HG03342 (cell line): ENCODE results near the gene PODN.

ENCODE experiments used
- ATAC-seq: cut with Tn5 transposase; IDR thresholded peaks from one replicate; pipeline ENCODE4 v1.9.1; 2021; ENCODE audit warnings: mild to moderate bottlenecking, moderate library complexity; ENCODE audit not compliant: unreplicated experiment

Gene PODN, protein sequence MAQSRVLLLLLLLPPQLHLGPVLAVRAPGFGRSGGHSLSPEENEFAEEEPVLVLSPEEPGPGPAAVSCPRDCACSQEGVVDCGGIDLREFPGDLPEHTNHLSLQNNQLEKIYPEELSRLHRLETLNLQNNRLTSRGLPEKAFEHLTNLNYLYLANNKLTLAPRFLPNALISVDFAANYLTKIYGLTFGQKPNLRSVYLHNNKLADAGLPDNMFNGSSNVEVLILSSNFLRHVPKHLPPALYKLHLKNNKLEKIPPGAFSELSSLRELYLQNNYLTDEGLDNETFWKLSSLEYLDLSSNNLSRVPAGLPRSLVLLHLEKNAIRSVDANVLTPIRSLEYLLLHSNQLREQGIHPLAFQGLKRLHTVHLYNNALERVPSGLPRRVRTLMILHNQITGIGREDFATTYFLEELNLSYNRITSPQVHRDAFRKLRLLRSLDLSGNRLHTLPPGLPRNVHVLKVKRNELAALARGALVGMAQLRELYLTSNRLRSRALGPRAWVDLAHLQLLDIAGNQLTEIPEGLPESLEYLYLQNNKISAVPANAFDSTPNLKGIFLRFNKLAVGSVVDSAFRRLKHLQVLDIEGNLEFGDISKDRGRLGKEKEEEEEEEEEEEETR

DNA sequence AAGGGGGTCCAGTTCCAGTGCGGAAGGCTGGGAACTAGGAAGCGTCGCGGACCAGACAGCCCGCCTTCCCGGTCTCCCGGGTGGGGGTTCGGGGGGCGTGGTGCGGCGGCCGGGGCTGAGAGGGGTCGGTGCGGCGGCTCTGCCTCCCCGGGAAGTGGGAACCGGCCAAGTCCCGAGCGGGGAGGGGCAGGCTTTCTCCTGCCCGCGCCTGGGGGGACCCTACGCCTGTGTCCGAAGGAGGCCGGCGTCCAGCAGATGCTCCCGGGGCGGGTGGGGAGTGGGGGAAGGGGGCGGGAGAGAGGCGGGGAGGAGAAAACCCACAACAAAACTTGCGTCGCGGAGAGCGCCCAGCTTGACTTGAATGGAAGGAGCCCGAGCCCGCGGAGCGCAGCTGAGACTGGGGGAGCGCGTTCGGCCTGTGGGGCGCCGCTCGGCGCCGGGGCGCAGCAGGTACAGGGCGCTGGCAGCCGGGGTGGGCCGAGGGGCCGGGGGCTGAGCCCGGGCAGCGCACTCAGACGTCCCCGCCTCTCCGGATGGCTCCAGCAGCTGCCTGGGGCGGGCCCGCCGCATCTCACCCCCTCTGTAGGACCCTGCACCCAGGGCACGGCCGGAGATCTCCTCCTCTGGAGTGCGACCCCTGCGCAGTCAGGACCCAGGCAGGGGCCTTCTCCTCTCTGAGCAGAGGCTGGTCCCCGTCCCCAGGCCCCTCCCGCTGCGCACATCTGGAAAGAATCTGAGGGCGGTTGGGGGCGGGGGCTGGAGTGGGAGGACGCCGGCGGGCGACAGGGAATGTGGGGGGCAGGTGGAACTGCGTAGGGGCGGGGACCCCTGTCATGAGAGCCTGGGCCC is at the start of gene PODN:
PODN (plus strand) TSS at position 355 of the 849 bp plus-strand sequence. CDS start 7,643 bp downstream, outside the sequence.
- no peak for ATAC-seq

DNA sequence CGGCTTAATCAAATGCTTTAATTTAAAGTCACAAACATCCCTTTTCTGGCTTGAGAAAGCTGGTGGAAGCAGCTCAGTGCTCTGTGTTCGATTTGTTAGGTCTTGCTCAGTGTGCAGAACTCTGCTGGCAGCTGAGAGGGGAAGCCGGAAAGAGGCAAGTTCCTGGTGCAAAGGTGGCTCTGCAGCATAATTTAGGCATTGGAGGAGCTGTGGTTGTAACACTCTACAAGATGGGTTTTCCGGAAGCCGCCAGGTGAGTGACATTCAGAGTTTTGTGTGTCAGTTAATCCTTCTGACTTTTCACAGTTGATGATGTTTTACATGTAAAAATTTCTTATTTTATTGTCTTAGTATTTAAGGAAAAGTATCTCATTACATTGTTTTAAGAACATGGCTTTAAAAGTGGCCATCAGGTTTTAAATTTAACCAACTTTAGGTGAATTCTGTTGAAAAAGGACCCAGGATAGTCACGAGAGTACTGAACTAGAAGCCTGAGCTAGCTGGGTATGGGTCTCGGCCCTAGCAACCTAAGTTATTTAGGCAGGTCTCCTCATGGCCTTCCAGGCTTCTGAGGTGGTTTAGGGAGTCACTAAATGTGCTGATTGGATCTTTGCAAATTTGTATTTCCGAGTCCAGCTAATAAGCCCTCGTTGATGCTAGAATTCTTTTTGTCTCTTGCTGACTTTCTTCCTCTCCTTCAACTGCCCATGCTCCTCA is 47.1 kb upstream of the PODN start:
- peak; percentile 93 for ATAC-seq

DNA sequence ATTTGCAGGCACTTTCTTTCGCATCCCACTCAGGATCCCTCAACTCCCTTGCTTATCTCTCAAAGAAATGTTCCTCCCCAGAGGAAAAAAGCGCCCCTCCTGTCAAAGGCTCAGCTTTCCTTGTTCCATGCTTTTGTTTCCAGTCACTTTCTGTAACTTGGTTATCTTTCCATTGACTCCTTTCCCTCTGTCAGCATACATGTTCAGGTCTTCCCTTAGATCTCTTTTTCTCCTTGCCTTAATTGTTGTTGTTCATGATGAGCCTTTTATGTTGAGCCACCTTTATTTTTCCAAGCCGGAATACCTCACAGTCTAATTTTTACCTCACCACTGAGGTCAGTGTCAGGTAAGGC is 46.5 kb upstream of the PODN start:
- ATAC-seq, result no peak

DNA sequence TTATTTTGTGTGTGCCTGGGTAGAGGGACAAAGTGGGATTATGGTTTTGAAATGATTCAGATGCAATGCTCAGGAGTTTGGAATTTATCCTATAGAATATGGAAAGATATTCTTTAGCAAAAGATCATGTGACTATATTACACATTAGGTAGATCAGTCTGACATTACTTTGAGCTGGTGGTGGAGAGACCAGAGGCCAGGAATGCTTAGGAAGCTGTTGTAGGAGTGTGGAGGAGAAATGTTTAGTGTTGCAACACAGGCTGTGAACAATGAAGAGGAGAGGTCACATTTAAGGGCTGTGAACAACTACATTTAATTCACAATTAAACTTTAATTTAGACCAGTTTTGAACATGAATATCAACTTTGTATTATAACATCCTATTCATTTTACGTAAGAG is 45.3 kb upstream of the PODN start:
- ATAC-seq, result no peak

DNA sequence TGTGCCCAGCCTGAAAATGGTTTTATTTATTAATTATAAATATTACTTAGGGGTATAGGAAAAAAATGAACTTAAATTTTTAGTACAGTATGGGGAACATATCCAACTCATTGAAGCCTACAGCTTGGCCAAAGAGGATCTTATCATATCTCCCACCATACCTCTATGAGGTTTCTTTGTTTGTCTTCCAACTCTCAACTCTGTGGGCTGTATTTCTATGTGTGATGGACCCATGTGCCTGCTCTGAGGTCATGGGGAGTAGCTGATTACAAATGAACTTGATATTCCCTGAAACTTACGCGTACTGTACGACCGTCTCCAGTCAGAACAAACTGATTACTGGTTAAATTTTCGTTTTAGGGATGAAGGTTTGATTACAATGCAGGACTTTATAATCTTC is 41.4 kb upstream of the PODN start:
- no peak for ATAC-seq

DNA sequence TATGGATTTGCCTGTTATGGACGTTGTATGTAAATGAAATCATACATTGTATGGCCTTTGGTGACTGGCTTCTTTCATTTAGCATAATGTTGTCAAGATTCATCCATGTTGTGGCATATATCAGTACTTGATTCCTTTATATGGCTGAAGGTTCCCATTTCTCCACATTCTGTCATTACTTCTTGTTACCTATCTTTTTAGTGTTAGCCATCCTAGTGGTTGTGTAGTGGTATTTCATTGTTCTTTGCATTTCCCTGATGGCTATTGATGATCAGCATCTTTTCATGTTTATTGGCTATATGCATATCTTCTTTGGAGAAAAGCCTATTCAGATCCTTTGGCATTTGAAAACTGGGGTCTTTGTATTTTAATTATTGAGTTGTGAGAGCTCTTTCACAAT is 39.8 kb upstream of the PODN start:
- no peak for ATAC-seq

DNA sequence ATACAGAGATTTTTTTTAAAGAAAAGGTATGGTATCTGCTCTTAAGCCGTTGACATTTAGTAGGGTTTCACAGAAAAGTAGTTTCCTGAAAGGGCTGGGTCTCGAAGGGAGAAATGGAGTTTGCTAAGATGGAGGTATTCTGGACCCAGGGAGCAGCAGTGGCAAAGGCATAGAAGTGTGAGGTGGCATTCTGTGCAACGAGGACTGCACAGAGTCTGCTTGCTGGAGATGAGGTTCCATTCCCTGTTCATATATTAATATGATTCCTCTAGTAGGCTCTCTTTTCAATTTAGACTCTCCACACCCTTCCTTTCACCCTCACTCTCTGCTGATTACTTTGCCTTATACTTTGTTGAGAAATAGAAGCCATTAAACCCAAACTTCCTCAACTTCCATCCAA is 38.5 kb upstream of the PODN start:
- no peak for ATAC-seq

DNA sequence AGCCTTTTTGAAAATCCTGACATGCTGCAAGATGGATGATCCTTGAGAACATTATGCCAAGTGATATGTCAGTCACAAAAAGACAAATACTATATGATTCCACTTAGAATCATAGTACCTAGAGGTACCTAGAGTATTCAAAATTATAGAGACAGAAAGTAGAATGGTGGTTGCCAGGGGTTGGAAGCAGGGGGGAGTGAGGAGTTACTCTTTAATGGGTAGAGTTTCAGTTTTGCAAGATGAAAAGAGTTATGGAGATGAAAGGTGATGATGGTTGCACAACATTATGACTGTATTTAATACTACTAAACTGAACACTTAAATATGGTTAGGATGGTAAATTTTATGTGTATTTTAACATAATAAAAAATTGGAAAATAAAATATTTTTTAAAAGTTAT is 37.9 kb upstream of the PODN start:
- ATAC-seq, result no peak

DNA sequence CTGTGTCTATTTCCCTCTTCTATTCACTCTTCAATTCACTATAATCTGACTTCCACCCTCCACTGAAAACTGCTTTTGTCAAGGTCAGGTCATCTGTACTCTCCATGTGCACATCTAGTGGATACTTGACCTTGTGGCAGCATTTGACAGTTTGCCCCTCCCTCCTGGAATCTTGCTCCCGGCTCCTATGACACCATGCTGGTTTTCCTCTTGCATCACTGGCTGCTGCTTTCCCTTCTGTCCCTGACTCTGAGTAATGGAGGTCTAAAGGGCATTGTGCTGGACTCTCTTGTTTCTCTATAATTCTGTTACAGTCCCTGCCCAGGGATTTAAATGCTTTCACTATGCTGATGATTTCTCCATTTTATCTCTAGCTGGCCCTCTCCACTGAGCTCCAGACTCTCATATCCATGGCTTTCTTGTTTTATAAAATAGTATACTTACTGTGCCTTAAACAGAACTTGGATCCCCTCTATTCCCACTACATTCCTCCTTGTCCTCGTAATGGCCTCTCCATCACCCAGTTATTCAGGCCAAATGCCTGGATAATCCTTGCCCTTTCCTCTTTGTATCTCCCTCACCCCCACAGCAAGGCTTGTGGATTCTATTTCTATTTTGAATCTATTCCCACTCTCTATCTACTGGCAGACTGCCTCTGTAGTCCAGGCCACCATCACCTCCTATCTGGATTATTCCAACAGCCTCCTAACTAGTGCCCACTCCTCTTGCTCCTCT is 36.8 kb upstream of the PODN start:
- no peak for ATAC-seq

DNA sequence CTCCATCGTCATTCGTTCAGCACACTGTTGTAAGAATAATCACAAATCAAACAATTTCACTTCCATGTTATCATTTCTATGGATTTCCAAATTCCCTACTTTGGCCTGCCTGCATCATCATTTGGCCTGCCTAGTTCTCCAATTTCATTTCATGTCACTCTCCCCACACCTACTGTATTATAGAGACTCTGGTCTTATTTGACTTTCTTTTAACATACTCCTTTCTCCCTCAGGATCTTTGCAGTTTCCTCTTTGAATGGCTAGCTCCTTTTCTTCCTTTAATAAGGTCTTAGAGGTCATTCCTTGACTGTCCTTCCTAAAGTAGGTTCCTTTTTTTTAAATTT is 36.3 kb upstream of the PODN start:
- ATAC-seq, result no peak

DNA sequence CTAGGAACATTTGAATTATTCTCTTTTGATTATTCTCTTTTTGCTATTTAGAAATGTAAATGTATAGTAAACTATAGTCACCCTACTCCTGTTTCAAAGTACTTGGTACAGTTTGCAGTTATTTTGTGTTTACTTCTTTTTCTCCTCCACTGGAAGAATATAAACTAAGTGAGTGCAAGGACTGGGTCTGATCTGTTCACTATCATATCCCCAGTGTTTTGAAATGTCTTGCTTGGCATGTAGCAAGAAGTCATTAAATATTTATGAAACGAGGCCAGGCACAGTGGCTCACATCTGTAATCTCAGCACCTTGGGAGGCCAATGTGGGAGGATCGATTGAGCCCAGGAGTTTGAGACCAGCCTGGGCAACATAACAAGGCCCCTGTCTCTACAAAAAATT is 35.8 kb upstream of the PODN start:
- no peak for ATAC-seq

DNA sequence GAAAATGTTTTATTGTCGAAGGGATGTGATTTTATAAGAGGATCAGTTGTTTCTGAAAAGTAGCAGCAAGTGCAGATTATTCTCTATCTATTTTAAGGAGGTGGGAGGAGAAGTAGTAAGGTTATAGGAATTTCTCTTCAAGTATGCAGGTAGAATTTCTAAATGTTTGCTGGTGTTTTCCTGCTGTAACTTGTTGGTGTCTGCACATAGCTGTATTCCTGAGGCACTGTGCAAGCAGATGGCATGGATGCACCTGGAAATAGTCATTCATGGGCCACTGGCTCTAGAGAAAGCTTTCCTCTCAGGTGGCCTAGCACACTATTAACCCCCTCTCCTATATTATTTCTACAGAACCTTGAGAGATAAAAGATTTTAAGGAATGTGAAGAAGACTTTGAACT is 30.3 kb upstream of the PODN start:
- no peak for ATAC-seq

DNA sequence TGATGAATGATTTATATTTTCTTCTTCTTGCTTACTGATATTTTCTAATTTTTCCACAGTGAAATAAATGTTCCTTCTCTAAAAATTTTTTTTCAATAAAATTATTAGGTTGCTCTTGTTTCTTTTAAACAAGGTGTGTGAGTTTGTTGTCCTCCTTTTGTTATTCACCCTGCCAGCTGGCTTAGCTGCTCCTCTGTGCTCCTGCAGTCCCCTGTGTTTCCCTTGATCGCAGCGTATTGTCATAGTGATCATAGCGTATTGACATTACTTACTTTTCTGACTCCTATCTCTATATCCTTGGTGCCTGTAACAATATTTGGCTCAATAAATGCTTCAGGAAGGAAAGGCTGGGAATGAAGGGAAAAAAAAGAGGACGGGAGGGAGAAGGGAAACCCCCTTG is 24.9 kb upstream of the PODN start:
- no peak for ATAC-seq

DNA sequence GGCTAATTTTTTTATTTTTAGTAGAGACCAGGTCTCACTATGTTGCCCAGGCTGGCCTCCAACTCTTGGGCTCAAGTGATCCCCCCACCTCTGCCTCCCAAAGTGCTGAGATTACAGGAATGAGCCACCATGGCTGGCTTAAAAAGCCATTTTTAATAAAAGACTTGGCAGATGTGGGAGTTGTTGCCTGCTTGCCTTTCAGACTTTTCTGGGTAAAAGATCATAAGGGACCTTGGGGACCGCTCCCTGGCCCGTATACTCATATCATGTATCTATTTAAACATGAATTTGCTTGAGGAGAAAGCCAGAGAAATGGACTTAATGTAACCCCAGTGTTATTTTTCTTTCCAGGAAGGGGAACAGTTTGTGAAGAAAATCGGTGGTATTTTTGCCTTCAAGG is 23.4 kb upstream of the PODN start:
- ATAC-seq, result no peak

DNA sequence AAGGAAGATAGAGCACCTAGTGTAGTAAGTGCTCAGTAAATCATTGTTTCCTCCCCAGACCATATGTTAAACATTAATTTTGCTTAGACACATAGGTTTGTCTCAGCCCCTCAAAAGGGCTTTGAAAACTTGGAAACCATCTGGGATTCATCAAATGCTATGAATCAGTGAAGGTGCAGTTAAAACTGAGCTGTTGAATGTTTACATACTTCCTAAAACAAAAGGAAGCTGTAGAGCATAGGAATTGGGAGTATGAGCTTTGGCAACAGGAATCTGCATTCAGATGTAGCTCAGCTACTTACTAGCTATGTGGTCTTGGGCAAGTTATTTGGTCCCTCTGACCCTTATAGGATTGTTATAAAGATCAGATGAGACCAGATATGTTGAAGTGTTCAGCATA is 18.7 kb upstream of the PODN start:
- ATAC-seq, result no peak

DNA sequence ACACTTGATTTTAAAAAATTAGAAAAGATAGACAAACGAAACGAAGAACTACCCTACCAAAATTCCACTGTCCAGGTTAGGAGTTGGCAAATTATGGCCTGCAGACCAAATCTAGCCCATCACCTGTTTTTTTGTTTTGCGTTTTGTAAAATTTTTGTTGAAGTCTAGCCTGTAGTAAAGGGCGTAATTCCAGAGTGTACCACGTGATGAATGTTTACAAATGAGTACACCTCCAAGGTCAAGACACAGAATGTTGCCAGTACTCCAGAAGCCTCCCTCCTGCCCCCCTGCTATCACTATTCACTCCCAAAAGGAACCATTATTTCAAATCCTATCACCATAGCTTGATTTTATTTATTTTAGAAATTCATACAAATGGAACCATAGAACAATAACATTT is 17.1 kb upstream of the PODN start:
- no peak for ATAC-seq

DNA sequence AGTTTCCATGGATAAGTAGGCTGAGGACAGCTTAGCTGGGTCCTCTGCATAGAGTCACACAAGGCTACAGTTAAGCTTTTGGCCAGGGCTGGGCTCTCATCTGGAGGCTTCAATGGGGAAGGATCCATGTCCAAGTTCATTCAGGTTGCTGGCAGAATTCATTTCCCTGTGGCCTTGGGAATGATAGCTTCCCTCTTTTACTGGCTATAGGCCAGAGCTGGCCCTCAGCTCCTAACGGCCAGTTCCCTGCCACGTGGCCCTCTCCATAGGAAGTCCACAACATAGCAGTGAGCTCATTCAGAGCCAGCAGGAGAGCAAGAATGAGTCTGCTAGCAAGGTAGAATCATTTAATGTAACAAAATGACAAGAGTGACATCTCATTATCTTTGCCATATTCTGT is 15.1 kb upstream of the PODN start:
- ATAC-seq, result no peak

DNA sequence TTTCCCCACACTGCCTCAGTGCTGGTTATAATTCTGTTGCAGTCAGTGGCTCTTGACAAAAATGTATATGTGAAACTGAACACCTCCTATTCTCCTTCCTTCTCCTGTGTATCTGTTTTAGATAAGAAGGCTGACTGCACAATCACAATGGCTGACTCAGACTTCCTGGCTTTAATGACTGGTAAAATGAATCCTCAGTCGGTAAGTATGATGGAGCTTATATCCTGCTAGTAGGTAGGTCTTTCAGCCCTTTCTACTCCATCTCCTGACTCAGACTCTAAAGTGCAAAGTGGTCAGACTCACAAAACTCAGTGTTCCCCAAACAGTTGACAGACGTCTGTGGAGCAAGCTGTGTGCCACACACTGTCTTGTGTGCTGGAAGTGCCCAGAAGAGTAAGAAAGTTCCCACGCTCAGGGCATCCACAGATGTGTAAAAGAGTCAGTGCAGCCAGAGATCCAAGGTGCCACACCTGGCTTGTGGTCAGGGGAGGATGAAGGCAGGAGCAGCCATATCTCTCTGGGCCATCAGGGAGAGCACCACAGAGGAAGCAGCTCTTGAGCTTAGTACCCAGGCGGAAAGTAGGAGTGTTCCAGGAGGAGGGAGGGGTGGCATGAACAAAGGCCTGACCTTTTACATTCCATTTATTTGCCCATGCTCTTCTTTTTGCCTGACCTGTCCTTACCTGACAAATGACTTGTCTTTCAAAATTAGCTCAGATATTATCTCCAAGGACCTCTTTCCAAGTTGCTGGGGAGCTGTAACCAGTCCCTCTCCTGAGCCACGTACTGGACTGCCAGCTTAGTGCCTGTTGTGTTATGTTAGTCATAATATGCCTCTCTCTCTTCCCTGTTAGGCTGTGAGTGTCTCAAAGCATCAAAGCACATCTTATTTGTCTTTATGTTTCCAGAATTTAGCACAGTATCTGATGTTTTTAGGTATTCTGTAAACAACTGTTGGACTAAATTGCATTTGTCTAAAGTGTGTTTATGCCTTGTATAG is 14.0 kb upstream of the PODN start:
- ATAC-seq, result no peak

DNA sequence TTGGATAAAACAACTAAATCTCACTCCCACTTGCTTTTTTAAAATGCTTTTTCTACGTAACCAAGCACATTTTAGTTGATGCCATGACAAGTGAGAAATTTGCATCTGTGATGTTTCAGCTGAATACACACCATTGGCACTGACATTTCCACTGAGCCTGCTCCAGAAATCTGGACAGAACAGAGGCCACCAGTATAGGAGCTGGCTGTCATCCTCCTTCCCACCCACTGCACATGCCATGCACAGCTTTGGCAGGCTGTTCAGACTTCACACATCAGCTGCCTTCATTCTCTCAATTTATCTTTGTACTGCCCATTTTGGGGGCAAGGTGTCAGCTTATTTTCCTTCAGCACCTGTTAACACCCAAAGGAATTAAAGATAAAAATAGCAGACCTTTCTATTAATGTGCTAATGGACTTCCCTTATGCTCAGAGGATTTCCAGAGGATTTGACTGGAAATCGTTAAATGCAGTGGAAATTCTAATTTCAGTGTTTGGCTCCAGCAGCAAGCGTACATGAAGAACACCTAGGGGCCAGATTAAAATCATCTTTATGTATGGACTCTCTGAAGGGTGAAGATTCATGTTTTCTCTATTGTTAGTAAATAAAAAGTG is 12.9 kb upstream of the PODN start:
- no peak for ATAC-seq
